Placental epithelial cell (primary cell): ENCODE measurements around the gene UFM1. TPM values are rescaled to one million over a fixed set of nuclear protein-coding genes. Genes with fewer than 3 reads are reported as not detected.

ENCODE experiments used
- total RNA-seq: library from RNA; depleted of rRNA; stranded (reverse); fragments of >200 nt; gene quantifications from 2 replicates; pipeline ENCODE4 v1.2.3, GENCODE V29; 2012

The UFM1 gene
- total RNA-seq, result 68.3 and 73.8 TPM in 2 replicates

DNA sequence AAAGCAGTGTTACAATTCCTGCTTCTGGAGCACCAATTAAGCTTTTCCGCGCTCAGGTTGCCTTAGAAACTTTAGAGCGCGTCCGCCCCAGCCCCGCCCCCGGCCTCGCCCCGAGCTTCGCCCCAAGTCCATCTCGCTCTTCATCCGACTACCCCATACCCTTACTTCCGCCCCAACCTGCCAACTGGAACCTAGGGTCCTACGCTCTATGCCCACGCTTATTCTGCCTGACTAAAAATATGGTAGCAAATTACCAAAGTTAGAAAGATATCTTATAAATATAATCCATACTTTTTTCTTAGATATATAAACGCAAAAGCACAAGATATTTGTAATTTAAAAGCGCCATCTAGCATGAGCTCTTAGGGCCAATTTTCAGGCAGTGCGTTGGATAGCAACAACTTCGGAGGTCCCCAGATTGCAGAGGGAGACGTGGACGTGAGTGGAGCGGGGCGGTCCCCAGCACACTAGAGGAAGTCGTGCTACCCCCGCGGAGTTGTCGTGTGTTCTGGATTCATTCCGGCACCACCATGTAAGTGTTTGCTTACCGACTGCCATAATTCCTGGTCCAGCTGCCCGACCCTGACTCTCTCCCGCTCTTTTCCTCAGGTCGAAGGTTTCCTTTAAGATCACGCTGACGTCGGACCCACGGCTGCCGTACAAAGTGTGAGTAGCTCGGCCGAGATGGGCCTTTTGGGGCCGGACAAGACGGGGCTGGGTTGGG is at the start of gene UFM1:
Gene UFM1, plus strand, starts transcription at position 462 of the 724 bp plus-strand sequence. Its CDS starts 69 bp downstream, at position 531.

